ENCODE results near the gene PIK3AP1. TPM values are rescaled to one million over a fixed set of nuclear protein-coding genes. Genes with fewer than 3 reads are reported as not detected.

PIK3AP1 gene
- total RNA-seq, 4 donors from 2014 or later: 17.5 to 64.4 (median 23.7) TPM

GRCh38 chr10:96638120-96638519 is 82.2 kb downstream of the PIK3AP1 start:
- TF ChIP-seq, protein P1, sequence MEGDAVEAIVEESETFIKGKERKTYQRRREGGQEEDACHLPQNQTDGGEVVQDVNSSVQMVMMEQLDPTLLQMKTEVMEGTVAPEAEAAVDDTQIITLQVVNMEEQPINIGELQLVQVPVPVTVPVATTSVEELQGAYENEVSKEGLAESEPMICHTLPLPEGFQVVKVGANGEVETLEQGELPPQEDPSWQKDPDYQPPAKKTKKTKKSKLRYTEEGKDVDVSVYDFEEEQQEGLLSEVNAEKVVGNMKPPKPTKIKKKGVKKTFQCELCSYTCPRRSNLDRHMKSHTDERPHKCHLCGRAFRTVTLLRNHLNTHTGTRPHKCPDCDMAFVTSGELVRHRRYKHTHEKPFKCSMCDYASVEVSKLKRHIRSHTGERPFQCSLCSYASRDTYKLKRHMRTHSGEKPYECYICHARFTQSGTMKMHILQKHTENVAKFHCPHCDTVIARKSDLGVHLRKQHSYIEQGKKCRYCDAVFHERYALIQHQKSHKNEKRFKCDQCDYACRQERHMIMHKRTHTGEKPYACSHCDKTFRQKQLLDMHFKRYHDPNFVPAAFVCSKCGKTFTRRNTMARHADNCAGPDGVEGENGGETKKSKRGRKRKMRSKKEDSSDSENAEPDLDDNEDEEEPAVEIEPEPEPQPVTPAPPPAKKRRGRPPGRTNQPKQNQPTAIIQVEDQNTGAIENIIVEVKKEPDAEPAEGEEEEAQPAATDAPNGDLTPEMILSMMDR (IDR thresholded peaks at IDR 0.05; ENCODE audit: low read depth): no peak

DNA sequence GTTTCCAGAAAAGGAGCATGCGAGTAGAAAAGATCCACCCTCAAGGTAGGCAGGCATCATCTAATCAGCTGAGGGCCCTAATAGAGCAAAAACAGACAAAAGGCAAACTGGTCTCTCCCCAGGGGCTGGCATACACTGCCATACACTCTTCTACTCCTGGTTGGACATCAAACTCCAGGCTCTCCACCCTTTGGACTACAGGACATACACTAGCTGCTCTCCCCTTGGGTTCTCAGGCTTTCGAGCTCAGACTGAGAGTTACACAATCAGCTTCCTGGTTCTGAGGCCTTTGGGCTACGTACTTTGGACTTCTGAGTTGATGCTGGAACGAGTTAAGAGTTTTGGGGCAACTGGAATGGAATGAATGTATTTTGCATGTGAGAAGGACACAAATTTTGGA is 82.6 kb downstream of the PIK3AP1 start:
- TF ChIP-seq, protein P1 (IDR thresholded peaks at IDR 0.05; ENCODE audit: low read depth): no peak

DNA sequence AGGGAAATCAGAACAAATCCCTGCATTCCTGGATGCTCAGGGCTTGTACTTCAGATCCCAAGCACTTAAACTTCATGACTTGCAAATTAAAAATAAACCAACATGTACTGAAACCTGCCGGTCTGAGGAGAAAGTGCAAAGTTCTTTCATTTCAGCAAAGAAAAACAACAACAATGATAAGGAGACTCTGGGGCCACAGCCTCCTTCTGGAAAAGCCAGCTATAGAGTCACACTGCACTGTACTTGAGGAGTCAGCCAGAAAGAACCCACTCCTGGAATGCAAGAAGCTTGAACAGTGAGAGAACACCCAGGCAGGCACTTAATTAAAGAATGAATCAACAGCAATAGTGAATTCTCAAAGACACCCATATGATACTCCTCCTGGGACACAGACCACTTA is 83.8 kb downstream of the PIK3AP1 start:
- TF ChIP-seq, protein P1 (IDR thresholded peaks at IDR 0.05; ENCODE audit: low read depth): no peak

DNA sequence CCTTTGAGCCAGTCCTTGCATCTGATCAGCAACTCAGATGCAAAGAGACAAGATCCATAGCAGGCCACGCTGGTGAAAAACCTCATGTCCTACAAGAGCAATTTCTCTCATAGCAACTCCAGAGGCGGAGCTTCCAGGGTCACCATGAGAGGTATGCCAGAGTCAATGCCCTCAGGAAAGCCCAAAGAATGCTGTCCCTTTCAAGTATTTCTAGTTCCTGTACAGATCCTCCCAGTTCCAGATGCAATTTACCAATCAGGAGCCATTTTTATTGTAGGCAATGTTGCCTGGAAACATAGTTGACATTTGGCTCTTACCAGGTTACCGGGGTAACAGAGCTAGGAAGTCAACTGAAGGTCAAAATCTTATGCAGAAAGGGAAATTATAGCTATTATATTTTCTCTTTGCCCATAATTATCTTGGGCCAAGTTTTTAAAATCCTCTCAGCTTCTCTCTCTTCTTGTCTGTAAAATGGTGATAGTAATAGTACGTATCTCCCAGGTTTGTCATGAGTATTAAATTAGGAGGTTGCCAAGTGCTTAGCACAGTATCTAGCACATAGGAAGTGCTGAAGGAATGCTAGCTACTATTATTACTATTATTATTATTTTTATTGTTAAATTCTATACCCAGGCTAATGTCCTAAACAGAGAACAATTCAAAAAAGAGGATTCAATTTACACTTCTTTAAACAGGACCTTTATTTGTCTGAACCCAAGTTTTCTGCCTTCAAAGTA is 87.2 kb downstream of the PIK3AP1 start:
- TF ChIP-seq, protein P1 (IDR thresholded peaks at IDR 0.05; ENCODE audit: low read depth): no peak

DNA sequence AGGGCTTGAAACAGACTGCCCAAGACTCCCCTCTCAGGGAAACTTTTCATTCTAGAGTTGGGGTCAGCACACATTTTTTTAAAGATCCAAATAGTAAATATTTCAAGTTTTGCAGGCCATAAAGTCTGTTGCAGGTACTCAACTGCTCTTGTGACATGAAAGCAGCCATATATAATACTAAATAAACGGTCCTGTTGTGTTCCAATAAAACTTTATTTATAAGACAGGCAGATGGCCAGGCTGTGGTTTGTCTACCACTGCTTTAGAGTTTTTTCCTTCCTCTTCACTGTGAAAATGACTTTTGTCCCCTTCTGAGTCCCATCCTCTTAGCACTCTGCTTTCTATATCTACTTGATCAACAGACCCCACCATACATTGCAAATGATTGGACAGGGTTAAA is 93.0 kb downstream of the PIK3AP1 start:
- TF ChIP-seq, protein P1 (IDR thresholded peaks at IDR 0.05; ENCODE audit: low read depth): no peak

- TF ChIP-seq, protein P1 (IDR thresholded peaks at IDR 0.05; ENCODE audit: low read depth): no peak
Observed at GRCh38 chr10:96626795-96627194, 93.5 kb downstream of the PIK3AP1 start.

GRCh38 chr10:96625173-96625572 is 95.1 kb downstream of the PIK3AP1 start:
- TF ChIP-seq, protein P1 (IDR thresholded peaks at IDR 0.05; ENCODE audit: low read depth): no peak
